NCI-H226 (cell line): ENCODE results near the gene RGS7.
"Not testable (repeated sequence)": the region's sequence is repeated elsewhere in the genome, so short reads cannot be mapped to it uniquely, and the experiment has no call there.

Source experiments
- DNase-seq: peaks from one replicate; pipeline ENCODE4 v3.0.0-alpha.2; 2015

Gene RGS7

GRCh38 chr1:241202401-241202800, 154.6 kb downstream of the RGS7 start:
- DNase-seq = no peak

GRCh38 chr1:241186716-241187115, 170.3 kb downstream of the RGS7 start:
- no peak for DNase-seq

GRCh38 chr1:241181971-241182370, 175.0 kb downstream of the RGS7 start:
- no peak for DNase-seq

GRCh38 chr1:241181471-241181870, 175.5 kb downstream of the RGS7 start:
- no peak for DNase-seq

- DNase-seq = no peak
These were observed 176.4 kb downstream of the RGS7 start for GRCh38 chr1:241180569-241180968.

GRCh38 chr1:241177660-241178059, 179.3 kb downstream of the RGS7 start:
- DNase-seq = no peak

- DNase-seq = no peak
These were observed 184.5 kb downstream of the RGS7 start for GRCh38 chr1:241172486-241172885.

- no peak for DNase-seq
These were observed 185.0 kb downstream of the RGS7 start for GRCh38 chr1:241171991-241172390.

GRCh38 chr1:241167121-241167630, 189.8 kb downstream of the RGS7 start:
- DNase-seq = no peak

- DNase-seq = no peak
These were observed 190.4 kb downstream of the RGS7 start for GRCh38 chr1:241166625-241167024.

- not testable (repeated sequence) for DNase-seq
These were observed 191.7 kb downstream of the RGS7 start for GRCh38 chr1:241165256-241165655.

- no peak for DNase-seq
These were observed 193.6 kb downstream of the RGS7 start for GRCh38 chr1:241163363-241163762.

- DNase-seq = no peak
These were observed 195.8 kb downstream of the RGS7 start for GRCh38 chr1:241161188-241161689.

- DNase-seq = no peak
These were observed 199.6 kb downstream of the RGS7 start for GRCh38 chr1:241157435-241157834.

- DNase-seq = no peak
These were observed 200.6 kb downstream of the RGS7 start for GRCh38 chr1:241156231-241156965.

GRCh38 chr1:241145881-241146280, 211.1 kb downstream of the RGS7 start:
- DNase-seq = no peak

- no peak for DNase-seq
These were observed 213.1 kb downstream of the RGS7 start for GRCh38 chr1:241143765-241144442.

GRCh38 chr1:241142493-241142892, 214.5 kb downstream of the RGS7 start:
- DNase-seq = no peak

- DNase-seq = not testable (repeated sequence)
These were observed 215.4 kb downstream of the RGS7 start for GRCh38 chr1:241141646-241142045.

- no peak for DNase-seq
These were observed 216.3 kb downstream of the RGS7 start for GRCh38 chr1:241140670-241141069.

- DNase-seq = no peak
These were observed 218.0 kb downstream of the RGS7 start for GRCh38 chr1:241139047-241139446.

GRCh38 chr1:241138248-241138647, 218.8 kb downstream of the RGS7 start:
- DNase-seq = no peak

GRCh38 chr1:241136389-241136788, 220.6 kb downstream of the RGS7 start:
- no peak for DNase-seq

- DNase-seq = no peak
These were observed 225.3 kb downstream of the RGS7 start for GRCh38 chr1:241131636-241132194.
